Measurements from ENCODE around the gene GPR75.

The GPR75 gene

DNA sequence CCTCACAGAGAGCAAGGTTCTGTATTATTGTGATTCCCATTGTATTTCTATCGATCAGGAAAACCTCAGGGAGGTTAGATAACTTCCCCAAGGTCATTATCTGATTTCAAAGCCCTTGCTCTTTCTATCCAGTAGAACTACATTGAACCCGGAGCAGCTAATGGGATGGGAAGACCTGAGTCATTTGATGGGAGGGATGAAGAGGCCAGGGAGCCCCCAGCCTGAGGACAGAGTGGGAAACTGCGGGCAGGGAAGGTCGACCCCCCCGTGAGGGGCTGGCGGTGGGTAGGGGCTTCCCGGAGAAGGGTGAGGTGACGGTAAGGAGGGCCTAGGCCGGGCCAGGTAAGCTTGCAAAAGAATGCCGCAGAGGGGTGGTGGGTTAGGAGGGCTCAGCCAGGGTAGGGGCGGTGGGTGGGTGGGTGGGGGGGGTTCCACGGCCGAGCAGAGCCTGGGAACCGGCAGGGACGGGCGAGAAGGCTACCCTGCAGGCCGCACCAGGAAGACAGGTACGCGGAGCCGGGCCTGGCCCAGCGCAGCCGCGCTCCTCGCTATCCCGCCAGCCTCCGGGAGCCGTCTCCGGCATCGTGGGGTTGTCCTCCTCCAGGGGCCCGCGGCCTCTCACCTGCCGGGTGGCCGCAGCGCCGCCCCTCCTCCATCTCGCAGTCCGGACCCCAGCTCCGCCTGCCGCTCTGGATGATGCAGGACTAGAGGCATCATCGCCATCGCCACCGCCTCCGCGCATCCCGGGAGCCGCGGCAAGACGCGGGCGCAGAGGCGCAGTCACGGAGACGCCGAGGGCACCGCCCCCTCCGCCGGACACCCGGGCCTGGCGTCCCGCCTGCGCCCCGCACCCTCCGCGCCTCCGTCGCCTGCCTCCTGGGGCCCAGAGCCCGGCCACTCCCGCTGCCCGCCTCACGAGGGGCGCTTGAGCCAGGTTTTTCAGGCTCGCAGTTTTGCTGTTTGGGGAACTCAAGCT lies at the start of gene GPR75:
TSS of gene GPR75 (minus strand) at position 762 of the 976 bp plus-strand sequence. CDS start 5,211 bp downstream, outside the sequence.
- peak; percentile 73 for DNase-seq (ENCODE audit: low read depth, low spot score)

DNA sequence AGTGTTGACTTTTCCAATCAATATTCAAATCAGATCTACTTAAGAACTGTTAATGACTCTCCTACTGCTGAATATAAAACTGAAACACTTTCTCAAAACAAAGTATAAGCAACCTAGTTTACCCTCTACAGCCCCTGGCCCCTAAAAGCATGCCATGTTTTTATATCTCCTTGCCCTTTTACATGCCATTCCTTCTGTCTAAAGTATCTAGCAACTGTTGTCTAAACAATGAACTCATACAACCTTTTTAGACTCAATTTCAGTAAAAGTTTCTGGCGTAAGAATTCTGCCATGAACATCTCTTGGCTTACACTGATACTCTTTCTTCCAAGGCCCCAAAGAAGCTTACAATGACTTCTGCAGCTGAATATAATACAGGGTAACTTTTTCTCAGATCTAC lies 47.8 kb upstream of the GPR75 start:
- no peak for DNase-seq (ENCODE audit: low read depth, low spot score)

DNA sequence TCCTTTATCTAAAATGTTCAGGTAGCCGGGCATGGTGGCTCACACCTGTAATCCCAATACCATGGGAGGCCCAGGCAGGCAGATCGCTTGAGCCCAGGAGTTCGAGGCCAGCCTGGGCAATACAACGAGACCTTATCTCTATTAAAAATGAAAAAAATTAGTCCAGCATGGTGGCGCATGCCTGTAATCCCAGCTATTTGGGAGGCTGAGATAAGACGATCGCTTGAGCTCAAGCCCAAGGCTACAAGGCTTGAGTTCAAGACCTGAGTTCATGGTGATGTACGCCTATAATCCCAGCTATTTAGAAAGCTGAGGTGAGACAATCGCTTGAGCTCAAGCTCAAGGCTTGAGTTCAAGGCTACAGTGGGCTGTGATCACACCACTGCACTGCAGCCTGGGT lies 45.6 kb upstream of the GPR75 start:
- no peak for DNase-seq (ENCODE audit: low read depth, low spot score)

DNA sequence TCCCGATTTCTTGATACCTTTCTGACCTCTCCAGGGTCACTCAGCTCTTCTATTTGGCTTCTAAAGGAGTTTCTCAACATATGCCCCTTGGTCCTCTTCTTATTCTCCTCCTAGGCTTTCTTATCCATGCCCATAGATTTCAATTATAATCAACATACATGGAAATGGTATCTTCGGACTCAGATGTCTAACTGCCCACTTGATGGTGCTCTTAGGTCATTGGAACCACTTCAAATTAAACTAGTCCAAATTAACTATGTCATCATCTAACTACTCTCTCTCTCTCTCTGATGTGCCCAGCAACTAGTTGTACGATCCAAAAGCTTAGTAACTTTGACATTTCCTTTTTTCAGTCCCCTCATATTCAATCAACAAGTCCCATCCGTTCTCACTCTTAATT lies 43.2 kb upstream of the GPR75 start:
- DNase-seq (ENCODE audit: low read depth, low spot score): no peak

DNA sequence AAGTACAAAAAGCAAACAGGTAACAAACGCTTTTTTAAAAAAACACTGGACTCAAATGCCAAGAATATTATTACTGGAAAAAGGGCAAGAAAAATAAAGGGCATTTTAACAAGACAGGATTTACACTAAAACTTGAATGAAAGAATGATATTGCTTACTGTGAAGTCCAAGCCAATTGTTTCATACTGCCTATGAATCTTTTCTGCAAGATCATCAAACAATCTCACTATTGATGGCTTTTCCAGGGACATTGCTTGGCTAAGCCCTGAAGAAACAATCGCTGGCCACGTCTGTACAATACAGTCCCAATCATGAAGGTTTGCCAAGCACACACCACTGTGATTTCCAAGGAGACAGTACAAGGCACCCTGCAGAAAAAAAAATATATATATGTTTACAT lies 41.4 kb upstream of the GPR75 start:
- DNase-seq (ENCODE audit: low read depth, low spot score): no peak

DNA sequence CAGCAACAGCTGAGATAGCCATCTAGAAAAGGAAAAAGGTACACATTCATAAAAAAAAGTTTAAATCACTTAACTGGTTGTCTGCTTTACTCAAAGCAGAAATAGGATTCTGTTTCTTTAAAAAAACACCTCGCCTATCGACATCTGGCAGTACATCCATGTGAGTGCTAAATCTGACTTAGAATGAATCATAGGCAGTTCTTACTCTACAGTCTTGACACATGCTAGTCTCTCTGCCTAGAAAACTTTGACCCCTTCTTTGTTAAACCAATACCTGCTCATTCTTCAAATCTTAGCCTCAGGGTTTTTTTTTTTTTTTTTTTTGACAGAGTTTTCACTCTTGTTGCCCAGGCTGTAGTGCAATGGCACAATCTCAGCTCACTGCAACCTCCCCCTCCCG lies 37.1 kb upstream of the GPR75 start:
- peak; percentile 17 for DNase-seq (ENCODE audit: low read depth, low spot score)

DNA sequence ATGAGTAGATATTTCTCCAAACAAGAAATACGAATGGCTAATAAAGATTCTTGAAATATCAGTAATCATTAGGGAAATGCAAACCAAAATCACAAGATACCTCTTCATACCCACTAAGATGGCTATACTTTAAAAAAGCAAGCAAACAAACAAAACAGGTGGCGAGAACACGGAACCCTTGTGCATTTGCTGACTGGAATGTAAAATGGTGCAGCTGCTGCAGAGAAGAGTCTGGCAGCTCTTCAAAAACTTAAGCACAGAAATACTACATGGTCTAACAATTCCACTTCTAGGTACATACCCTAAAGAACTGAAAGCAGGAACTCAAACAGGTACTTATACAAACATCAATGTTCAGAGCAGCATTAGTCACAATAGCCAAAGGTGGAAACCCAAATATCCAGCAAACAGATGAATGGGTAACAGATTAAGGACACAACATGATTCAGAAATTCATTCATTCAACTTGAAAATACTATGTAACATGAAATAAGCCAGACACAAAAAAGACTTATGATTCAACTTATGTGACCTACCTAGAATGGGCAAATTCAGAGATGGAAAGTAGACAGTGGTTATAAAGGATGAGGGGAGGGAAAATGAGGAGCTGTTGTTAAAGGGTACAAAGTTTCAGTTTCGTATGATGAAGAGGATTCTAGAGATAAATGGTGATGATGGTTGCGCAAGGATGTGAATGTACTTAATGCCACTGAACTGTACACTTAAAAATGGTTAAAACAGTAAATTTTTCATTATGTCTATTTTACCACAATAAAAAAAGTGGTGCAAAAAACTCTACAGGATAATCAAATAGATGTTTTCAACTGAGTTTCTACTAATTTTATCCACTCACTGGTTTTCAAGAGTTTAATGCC lies 26.9 kb upstream of the GPR75 start:
- DNase-seq (ENCODE audit: low read depth, low spot score): no peak

DNA sequence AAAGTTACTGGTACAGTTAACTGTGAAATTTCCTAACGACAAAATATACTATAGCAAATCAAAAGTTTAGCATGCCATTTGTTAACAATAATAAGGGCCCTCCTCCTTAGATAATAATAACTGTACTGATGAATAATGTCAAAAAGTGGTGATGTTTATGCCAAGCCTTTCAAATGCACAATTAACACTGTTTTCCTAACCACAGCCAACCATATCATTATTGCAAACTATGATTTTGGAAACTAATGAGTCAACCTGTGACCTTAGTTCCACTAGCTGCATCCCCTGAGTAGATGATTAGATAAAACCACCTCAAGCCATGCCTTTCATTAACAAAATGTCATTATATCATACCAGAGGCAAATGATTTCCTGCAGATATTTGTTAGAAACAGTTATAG lies 25.1 kb upstream of the GPR75 start:
- no peak for DNase-seq (ENCODE audit: low read depth, low spot score)

DNA sequence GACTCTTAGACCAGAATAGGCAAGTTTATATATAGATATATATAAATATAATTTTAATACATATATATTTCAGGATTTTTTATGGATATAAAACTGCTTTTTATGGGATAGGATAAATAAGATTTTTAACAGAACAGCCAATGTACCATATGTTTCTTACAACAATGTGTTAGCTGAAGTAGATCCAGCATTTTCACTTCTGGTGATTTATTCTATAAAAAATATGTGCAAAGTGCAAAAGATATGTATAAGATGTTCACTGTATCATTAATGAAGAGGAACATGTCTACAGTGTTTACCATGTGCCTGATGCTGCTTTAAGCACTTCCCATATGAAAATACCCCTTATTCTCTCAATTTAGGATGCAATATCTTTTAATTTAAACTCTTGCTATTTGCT lies 22.2 kb upstream of the GPR75 start:
- DNase-seq (ENCODE audit: low read depth, low spot score): no peak

DNA sequence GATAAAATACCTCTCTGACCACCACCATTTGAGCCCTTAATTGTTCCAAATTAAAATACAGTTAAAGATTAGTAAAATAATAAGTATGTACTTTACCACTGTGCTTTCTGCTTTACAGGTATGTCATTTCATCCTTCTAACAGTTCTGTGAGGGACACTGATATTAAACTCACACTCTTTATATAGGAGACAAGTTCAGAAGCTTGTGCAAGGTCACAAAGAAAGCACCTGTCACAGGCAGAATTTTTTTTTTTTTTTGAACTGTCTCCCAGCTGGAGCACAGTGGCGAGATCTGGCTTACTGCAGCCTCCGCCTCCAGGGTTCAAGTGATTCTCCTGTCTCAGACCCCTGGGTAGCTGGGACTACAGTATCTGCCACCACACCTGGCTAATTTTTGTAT lies 21.6 kb upstream of the GPR75 start:
- no peak for DNase-seq (ENCODE audit: low read depth, low spot score)

DNA sequence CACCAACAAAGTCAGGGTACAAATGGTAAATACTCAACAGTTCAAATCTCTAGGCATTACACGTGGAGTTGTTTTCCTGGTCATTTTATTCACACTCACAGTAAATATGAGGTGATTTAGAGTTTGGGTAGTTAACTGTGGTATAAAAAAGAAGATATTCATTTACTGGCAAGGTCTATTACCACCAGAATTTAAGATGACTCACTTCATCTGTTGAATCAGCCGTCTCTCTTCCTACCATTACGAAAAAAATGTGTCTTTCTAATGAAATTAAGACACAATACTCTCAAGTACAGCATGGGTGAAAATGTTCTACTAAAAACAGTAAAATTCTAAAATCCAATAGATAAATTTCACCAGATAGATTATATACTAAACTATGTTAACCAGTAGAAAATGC lies 21.0 kb upstream of the GPR75 start:
- DNase-seq (ENCODE audit: low read depth, low spot score): peak; percentile 62

DNA sequence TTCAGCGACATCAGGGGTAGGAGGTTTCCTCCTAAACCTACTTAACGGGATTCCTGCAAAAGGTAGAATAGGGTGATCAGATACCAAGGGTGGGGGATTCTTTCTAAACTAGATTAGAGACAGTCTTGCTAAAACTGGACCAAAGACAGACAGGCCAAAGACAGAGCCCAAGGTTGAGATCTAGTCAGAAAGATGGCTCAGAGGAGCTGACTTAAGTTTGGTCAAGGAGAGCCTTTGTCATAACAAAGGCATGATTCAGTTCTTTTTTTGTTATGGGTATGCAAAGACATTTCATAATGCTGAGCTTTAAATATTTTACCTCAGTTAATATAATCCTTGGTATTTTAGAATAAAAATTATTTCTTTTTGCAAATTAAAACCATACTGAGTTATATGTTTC lies 17.8 kb upstream of the GPR75 start:
- DNase-seq (ENCODE audit: low read depth, low spot score): no peak

DNA sequence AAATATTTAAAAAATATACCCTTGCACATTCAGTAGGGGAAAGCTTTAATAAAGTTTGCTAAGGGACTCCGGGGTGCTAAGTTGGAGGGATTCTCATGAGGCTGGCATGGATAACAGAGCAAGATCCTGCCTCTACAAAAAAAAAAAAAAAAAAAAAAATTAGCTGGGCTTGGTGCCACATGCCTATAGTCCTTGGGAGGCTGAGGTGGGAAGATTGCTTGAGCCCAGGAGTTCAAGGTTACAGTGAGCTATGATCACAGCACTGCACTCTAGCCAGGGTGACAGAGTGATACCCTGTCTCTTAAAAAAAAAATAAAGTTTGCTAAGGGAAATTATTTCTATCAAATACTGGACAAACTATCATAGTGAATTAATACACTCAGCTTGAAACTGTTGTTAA lies 17.3 kb upstream of the GPR75 start:
- no peak for DNase-seq (ENCODE audit: low read depth, low spot score)

DNA sequence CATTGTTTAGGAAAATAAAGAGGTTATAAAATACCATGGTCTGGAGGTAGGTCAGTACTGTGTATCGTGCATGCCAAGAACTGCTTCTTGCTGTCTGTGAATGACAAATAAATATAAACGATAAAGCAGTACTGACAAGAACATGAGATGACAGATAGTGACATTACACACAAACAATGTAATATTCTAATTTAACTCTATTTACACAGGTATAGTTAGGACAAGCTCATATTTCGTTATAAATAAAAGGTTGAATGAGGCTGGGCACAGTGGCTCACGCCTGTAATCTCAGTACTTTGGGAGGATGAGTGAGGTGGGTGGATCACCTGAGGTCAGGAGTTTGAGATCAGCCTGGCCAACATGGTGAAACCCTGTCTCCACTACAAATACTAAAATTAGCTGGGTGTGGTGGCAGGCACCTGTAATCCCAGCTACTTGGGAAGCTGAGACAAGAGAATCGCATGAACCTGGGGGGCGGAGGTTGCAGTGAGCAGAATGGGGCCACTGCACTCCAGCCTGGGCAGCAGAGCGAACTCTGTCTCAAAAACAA lies 14.7 kb upstream of the GPR75 start:
- no peak for DNase-seq (ENCODE audit: low read depth, low spot score)

DNA sequence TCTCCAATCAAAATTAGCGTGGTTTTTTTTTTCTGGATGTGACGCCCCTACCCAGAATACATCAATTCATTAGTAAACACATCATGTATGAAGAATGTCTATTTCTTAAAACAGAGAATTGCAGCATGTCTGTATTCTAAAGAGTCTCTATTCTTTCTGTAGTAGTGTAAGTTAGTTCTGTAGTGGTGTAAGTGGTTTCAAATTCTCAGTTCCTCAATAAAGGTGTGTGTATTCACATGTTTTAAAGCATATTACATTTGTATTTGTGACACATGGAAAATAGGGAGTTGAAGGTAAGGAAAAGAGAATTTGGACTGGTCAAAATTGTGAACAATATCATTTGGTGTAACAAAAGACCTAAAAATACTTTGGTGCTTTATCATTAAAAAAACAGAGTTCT lies 8.0 kb upstream of the GPR75 start:
- no peak for DNase-seq (ENCODE audit: low read depth, low spot score)

DNA sequence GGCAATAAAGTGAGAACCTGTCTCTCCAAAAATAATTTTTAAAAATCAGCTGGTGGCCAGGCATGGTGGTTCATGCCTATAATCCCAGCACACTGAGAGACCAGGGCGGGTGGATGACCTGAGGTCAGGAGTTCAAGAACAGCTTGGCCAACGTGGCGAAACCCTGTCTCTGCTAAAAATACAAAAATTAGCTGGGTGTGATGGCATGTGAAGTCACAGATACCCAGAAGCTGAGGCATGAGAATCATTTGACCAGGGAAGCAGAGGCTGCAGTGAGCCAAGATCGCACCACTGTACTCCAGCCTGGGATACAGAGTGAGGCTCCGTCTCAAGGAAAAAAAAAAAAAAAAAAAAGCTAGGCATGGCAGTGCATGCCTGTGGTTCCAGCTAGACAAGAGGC lies 7.4 kb upstream of the GPR75 start:
- DNase-seq (ENCODE audit: low read depth, low spot score): no peak

DNA sequence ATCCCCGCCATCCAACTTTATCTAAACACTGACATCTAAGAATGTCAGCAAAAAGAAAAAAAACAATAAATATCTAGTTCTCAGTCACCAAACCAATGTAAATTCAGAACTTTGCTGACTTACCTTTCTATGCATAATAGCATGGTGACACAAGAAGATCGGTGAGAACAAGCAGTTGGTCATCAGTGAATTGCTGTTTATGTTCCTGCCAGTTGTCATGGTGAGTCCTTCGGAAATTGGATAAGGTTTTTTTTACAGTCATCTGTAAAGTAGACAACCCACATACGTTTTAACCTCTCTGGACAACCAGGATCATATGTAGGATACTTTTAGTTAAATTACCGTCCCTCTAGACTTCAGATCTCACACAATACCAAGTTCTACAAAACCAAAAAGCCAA lies 6.2 kb upstream of the GPR75 start:
- no peak for DNase-seq (ENCODE audit: low read depth, low spot score)

DNA sequence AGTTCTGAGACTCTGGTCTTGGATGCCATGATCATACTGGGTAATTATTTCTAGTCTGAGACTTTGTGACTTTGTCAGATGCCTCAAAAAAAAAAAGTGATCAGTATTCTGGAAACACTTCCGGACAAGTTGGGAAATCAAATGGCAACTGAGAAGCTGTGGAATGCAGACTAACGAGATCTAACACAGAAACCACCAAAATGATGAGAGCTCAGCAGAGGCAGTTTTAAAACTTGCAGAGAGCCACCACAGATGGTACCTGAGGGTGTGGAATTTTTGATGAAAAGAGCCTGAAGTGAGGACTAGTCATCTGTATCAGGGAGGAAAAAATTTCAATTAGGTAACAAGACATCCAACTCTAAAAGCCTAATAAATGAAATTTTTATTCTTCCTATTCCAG lies 5.5 kb upstream of the GPR75 start:
- no peak for DNase-seq (ENCODE audit: low read depth, low spot score)

DNA sequence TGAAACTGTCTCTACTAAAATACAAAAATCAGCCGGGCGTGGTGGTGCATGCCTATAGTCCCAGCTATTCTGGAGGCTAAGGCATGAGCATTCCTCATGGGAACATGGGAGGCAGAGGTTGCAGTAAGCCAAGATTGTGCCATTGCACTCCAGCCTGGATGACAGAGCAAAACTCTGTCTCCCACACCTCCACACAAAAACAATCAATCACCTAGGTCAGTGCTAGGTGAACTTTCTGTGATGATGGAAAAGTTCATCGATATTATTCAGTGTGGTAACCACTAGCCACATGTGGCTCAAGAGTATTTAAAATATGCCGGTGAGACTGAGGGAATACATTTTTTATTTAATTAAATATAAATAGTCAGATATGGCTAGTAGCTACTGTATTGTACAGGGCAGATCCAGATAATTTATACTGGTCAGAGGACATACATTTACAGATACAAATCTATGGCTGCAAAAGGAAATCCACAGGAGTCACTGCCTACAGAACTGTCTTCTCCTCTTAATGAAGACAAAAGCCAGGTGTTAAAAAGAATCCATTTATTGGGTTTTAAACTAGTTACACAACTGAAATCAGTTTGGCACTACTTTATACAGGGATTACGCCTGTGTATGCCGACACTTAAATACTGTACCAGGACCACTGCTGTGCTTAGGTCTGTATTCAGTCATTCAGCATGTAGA lies 3.9 kb upstream of the GPR75 start:
- DNase-seq (ENCODE audit: low read depth, low spot score): no peak

DNA sequence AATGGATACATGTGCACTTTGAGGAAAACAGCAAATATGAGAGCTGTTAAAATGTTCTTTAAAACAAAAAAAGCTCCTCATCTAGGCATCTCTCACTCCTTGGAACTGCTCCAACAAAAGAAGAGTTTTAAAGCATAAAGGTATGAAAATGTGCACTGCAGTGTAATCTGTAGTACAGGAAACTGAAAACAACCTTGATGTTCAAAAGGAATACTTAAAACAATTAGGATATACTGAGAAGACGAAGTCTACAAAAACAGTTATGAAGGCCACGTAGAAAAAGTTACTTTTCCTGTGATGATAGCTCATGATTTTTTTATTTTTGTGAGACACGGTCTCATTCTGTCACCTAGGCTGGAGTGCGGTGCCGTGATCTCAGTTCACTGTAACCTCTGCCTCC lies 2.1 kb upstream of the GPR75 start:
- DNase-seq (ENCODE audit: low read depth, low spot score): no peak

DNA sequence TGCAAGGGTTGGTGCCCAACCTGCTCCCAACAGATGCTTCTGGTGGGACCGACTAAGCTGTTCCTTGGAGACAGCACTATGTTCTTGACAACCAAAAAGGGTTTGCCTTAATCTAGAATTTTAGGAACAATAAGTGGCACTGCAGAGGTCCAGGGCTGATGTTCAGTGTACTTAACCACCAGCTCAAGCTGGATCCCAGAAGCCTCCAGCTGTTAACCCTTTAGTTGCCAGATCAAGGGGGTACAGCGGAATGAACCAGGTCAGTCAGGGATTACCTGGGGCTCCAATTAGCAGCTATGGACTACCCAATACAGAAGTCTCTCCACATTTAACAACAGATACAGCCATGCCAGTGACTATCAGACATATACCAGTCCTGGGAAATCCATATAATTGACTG lies 3.5 kb downstream of the GPR75 start:
- no peak for DNase-seq (ENCODE audit: low read depth, low spot score)

DNA sequence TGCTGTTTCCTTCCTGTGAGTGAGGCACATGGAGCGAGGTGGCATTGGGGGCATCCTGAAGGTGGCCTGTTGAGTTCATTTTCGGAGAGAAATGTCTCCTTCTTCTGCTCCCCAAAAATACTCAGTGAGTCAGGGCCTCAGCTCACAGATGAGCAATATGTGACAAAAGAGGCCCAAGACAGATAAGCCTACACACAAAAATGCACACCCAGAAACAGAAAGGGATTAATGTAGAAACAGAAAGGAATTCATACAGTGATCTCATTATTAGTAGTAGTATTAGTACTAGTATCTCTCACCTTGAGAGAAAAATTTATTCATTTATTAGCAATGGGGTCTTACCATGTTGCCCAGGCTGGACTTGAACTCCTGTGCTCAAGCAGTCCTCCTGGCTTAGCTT lies 5.1 kb downstream of the GPR75 start:
- DNase-seq (ENCODE audit: low read depth, low spot score): no peak

Measured in astrocyte of the hippocampus (primary cell).